SU-DHL-6 (cell line): ENCODE measurements around the gene FBXL16.

Experiments used
- CTCF ChIP-seq: fragments of 200-600 bp; sonication (generic); IDR thresholded peaks from one replicate; pipeline ENCODE4 v1.5.1; 2017; ENCODE audit warnings: antibody characterized with exemption, mild to moderate bottlenecking, low read length, moderate library complexity; ENCODE audit not compliant: insufficient read depth, poor library complexity, severe bottlenecking
- EZH2phosphoT487 ChIP-seq: fragments of 200-600 bp; sonication (generic), shearing (Covaris generic); conservative IDR thresholded peaks from 2 replicates; pipeline ENCODE4 v1.6.1; 2018; ENCODE audit warnings: mild to moderate bottlenecking, antibody characterized with exemption, low read length, moderate library complexity, mixed read lengths

DNA sequence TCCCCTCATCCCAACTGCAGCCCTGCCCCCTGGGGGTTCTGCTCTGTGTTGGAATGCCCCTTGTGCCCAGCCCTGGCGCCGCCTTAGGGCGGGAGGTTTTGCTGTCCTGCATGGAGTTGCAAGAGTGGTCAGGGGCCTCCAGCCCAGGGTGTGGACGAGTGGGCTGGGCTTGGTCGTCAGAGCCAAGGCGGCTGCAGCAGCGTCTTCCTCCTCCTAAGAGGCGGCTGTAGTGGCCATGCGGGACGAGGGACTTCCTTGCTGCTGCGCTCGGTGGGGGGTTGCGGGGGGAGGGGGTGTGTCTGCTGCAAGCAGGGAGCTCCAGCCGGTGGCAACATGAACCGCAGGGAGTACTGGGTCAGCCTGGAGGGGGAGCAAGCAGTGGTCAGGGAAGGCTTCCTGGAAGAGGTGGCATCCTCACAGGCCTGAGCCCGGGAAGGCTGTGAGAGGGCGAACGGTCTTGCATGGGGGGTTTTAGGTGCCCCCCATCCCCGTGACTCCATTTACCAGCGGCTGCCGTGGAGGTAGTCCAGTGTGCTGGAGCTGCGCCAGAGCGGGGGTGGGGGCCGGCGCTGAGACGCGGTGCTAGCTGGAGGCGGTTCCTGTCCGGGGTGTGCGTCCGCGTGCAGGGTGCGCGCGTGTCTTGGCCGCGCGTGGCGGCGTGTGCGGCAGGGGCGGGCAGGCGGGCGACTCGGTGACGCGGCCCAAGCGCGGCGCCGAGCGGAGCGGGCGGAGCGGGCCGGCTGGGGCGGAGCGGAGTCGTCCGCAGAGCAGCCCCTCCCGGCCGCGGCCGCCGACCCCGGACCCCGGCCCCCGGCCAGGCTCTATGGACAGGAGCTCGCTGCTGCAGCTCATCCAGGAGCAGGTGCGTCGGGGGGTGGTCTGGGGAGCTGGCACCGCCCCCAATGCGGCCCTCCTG lies 30.4 kb downstream of the FBXL16 start, which contains the start of gene RHBDL1:
- no peak for TF ChIP-seq CTCF
- TF ChIP-seq EZH2phosphoT487 = no peak
